Body of pancreas (tissue), 4 donors: ENCODE measurements around the gene ACP3.

Source experiments
- POLR2A ChIP-seq, 3 donors: fragments of 450-650 bp; IDR thresholded peaks; one replicate each; pipeline ENCODE4 v1.6.1; 2016; ENCODE audit warnings: antibody characterized with exemption in 3 of 3, mild to moderate bottlenecking in 2 of 3
- TF ChIP-seq, protein P1 (sequence below), 7 experiments: fragments of 450-650 bp in 4 of 7; fragments of 200-600 bp in 3 of 7; sonication (generic) in 3 of 7; IDR thresholded peaks; one replicate each; pipeline ENCODE4 v1.5.1; 2016 to 2019; ENCODE audit warnings: antibody characterized with exemption in 7 of 7

DNA sequence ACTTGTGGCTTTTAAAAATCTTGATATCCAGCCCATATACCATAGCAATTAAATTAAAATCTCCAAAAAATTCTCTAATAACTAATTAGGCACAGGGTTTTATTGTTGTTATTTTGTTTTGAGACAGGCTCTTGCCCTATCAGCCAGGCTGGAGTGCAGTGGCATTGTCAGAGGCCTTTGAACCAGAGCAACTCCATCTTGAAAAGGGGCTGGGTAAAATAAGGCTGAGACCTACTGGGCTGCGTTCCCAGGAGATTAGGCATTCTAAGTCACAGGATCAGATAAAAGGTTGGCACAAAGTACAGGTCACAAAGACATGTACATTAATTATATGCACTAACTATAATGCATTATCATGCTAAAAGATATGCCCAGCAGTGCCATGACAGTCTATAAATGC lies 31.2 kb upstream of the ACP3 start:
- TF ChIP-seq, protein P1, sequence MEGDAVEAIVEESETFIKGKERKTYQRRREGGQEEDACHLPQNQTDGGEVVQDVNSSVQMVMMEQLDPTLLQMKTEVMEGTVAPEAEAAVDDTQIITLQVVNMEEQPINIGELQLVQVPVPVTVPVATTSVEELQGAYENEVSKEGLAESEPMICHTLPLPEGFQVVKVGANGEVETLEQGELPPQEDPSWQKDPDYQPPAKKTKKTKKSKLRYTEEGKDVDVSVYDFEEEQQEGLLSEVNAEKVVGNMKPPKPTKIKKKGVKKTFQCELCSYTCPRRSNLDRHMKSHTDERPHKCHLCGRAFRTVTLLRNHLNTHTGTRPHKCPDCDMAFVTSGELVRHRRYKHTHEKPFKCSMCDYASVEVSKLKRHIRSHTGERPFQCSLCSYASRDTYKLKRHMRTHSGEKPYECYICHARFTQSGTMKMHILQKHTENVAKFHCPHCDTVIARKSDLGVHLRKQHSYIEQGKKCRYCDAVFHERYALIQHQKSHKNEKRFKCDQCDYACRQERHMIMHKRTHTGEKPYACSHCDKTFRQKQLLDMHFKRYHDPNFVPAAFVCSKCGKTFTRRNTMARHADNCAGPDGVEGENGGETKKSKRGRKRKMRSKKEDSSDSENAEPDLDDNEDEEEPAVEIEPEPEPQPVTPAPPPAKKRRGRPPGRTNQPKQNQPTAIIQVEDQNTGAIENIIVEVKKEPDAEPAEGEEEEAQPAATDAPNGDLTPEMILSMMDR (IDR thresholded peaks at IDR 0.05) = no peak
- TF ChIP-seq POLR2A (IDR thresholded peaks at IDR 0.05) = no peak
